BJ (cell line): ENCODE results near the gene SLC25A44. TPM values are rescaled to one million over a fixed set of nuclear protein-coding genes. Genes with fewer than 3 reads are reported as not detected.

ENCODE experiments used
- CTCF ChIA-PET: fragments of 350-600 bp; formaldehyde crosslinking; extraction: SDS; loops from one replicate; lab custom pipeline; 2021; ENCODE audit warnings: antibody characterized with exemption, inconsistent platforms; lab: Yijun Ruan, JAX
- POLR2A ChIA-PET: fragments of 300-600 bp; sonication (Branson Sonifier 250); formaldehyde crosslinking; extraction: SDS; loops from one replicate; lab custom pipeline; 2021; ENCODE audit warnings: antibody characterized with exemption; lab: Charles Lee
- DNase-seq: peaks from one replicate; pipeline ENCODE4 v3.0.0-alpha.2; 2011; ENCODE audit warnings: low read depth
- H3K27me3 ChIP-seq: 2 replicates; pipeline ENCODE4 v1.6.0; 2011; ENCODE audit warnings: low read length; ENCODE audit not compliant: control insufficient read depth, insufficient read depth
- H3K36me3 ChIP-seq: 2 replicates; pipeline ENCODE4 v1.5.1; 2011; ENCODE audit warnings: low read length; ENCODE audit not compliant: control insufficient read depth, insufficient read depth
- H3K4me3 ChIP-seq: 2 replicates; pipeline ENCODE4 v1.5.1; 2011; ENCODE audit warnings: low read depth, mild to moderate bottlenecking, control low read depth, low read length
- polyA plus RNA-seq: library from polyadenylated mRNA; depleted of rRNA; stranded (reverse); fragments of >200 nt; gene quantifications from 2 replicates; pipeline ENCODE4 v1.2.3, GENCODE V29; 2011
- TF ChIP-seq, protein P1 (sequence below): IDR thresholded peaks from 2 replicates; pipeline ENCODE4 v1.5.1; 2011; ENCODE audit warnings: low read depth, mild to moderate bottlenecking, control low read depth, inconsistent platforms, low read length, moderate library complexity; ENCODE audit not compliant: insufficient read depth

Gene SLC25A44
- polyA plus RNA-seq, 1 experiment, result 25.8 TPM

DNA sequence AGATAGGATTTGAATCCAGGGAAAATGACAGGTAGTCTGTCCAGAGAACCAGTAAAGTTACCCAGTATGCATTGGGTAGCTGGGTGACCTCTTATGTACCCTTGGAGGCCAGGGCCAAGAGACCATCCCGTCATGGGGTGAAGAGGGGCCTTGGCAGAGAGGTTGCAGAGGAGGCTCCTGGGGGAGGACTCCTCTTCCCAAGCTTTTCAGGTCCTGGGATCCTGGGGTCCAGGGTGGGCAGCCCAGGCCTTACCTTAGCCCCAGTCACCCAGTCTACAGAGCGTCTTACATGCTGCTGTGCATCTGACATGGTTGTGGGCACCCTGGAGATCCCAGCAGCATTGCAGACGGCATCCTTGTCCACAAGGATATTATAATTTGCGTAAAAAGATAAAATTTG lies 32.9 kb downstream of the SLC25A44 start:
- Histone ChIP-seq H3K36me3 (peaks cover 4% of the 10 kb centered on the region; the same call in 1 of the 2 replicates), H3K27me3 (no peaks in the 10 kb centered on the region), H3K4me3 (no peak overlapping the region)
- TF ChIP-seq, protein P1, sequence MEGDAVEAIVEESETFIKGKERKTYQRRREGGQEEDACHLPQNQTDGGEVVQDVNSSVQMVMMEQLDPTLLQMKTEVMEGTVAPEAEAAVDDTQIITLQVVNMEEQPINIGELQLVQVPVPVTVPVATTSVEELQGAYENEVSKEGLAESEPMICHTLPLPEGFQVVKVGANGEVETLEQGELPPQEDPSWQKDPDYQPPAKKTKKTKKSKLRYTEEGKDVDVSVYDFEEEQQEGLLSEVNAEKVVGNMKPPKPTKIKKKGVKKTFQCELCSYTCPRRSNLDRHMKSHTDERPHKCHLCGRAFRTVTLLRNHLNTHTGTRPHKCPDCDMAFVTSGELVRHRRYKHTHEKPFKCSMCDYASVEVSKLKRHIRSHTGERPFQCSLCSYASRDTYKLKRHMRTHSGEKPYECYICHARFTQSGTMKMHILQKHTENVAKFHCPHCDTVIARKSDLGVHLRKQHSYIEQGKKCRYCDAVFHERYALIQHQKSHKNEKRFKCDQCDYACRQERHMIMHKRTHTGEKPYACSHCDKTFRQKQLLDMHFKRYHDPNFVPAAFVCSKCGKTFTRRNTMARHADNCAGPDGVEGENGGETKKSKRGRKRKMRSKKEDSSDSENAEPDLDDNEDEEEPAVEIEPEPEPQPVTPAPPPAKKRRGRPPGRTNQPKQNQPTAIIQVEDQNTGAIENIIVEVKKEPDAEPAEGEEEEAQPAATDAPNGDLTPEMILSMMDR, result no peak
- DNase-seq, result no peak
- POLR2A ChIA-PET, result no interaction called here
- CTCF ChIA-PET, result interaction anchor here (0.6 to 7.2 kb wide), 8 partner anchors 13 to 143 kb away, joined by 3 to 154 read pairs (median 29); partner anchors contain the start of genes MEX3A and PMF1

DNA sequence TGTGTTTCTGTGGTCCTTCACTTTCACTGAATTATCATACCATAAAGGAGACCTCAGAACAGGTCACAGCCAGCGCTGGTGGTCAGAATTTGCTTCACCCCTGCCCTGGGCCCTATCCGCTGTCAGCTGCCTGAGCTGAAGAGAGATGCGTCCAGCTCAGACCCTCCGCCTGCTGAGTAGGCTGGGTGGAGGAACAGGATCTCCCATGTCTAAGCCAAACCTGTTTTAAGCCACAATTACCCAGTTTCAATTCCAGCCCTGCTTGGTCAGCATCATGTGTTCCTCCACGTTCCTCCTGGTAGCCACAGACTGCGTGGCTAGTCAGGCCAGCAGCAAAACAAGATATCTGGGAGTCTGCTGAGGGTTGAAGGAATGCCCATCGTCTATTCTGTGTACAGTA lies 34.6 kb downstream of the SLC25A44 start:
- POLR2A ChIA-PET, result no interaction called here
- no peaks in the 10 kb centered on the region for H3K27me3 ChIP-seq
- no peak for DNase-seq
- TF ChIP-seq, protein P1, result no peak
- CTCF ChIA-PET, result interaction anchor here (0.7 to 7.2 kb wide), 3 partner anchors 83 to 138 kb away, joined by 3 to 112 read pairs (median 11); no protein-coding TSS in a partner anchor
- H3K36me3 ChIP-seq, result peaks cover 2% of the 10 kb centered on the region; the same call in 1 of the 2 replicates
- no peak overlapping the region for H3K4me3 ChIP-seq

DNA sequence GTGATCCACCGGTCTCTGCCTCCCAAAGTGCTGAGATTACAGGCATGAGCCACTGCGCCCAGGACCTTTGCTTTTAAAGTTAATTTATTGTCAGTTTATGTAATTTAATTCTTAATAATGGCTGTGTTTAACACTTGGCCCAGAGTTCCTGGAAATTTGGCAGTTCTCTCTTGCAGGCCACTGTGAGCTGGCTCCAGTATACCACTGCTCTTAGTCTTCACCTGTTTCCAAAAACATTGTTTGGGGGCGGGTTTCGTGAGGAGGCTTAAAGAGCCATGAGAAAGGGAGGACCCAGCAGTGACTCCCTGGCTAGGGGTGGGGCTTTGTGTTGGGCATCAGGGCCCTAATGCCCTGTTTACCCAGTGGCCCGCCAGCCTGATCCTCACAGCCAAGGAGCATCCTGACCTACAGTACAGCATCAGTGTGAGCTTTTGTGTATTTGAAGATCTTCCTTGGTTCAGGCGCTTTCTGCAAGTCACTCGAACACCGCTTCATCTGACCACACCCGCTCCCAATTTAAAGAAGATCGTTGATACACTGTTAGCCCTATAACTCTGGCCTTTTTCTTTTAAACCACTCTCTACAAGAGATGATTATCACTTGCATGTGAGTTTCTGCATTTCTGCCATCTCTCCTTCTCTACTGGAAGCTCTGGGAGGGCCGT lies 36.0 kb downstream of the SLC25A44 start:
- POLR2A ChIA-PET, result no interaction called here
- TF ChIP-seq, protein P1, result no peak

DNA sequence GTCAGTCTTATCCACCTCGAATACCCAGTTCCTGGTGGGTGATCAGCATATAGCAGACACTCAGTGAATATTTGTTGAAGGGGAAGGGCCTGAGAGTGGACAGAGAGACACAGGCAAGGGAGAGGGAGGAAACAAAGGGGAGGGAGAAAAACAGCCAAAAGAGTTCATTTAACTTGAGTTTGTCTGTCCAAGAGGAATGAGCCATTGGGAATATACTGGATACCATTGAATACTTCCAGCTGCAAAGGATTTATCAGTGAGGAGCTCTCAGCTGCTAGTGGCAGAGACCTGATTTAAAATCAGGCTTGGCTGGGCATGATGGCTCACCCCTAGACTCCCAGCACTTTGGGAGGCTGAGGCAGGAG lies 36.6 kb downstream of the SLC25A44 start:
- Histone ChIP-seq H3K36me3 (peaks cover 1% of the 10 kb centered on the region; the same call in 1 of the 2 replicates), H3K27me3 (no peaks in the 10 kb centered on the region), H3K4me3 (no peak overlapping the region)
- CTCF ChIA-PET, result interaction anchor here (1.0 to 3.1 kb wide), 5 partner anchors 17 to 140 kb away, joined by 3 to 11 read pairs (median 3); partner anchors contain the start of gene PMF1
- POLR2A ChIA-PET, result no interaction called here
- TF ChIP-seq, protein P1, result no peak
- DNase-seq, result no peak

More for the DNA sequence above, 36.0 kb downstream of the SLC25A44 start:
- no peak overlapping the region for H3K4me3 ChIP-seq
- no peaks in the 10 kb centered on the region for H3K27me3 ChIP-seq
- CTCF ChIA-PET, result interaction anchor here (0.7 to 3.1 kb wide), 5 partner anchors 17 to 139 kb away, joined by 3 to 11 read pairs (median 3); partner anchors contain the start of gene PMF1
- DNase-seq, result no peak
- peaks cover 1% of the 10 kb centered on the region; the same call in 1 of the 2 replicates for H3K36me3 ChIP-seq

DNA sequence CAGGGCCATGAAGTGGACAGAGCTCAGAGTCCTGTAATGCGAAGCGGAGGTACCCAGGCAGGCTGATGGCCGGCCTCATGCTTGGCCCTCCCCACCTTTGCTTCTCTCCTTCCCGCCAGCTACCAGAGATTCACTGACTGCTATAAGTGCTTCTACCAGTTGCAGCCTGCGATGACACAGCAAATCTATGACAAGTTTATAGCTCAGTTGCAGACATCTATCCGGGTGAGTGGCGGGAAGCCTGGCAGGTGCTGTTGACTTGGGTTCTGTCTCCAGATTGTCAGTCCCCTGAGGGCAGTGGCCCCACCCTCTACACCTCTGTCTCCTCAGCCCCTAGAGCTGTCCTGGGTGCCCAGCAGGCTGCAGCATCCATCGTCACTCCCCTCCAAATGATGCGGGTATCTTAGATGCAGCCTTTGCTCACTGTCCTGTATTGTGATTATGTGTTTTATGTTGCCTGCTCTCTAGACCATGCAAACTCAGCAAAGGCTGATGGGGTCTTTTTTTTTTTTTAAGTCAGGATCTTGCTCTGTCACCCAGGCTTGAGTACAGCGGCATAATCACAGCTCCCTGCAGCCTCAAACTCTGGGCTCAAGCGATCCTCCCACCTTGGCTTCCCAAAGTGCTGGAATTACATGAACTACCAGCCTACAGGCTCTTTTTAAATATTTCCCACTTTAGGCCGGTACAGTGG lies 38.4 kb downstream of the SLC25A44 start:
- no peak for DNase-seq
- no peaks in the 10 kb centered on the region for H3K27me3 ChIP-seq
- no peak overlapping the region for H3K4me3 ChIP-seq
- TF ChIP-seq, protein P1, result no peak
- ChIA-PET POLR2A (interaction anchor here (0.6 kb wide), 1 partner anchor 17 kb away, joined by 15 read pairs; no protein-coding TSS in a partner anchor), CTCF (interaction anchor here (0.8 to 1.2 kb wide), 5 partner anchors 10 to 141 kb away, joined by 3 read pairs; no protein-coding TSS in a partner anchor)
- peaks cover 11% of the 10 kb centered on the region for H3K36me3 ChIP-seq
